HG02852 (cell line): ENCODE results near the gene RMI2.

Experiments used
- ATAC-seq: cut with Tn5 transposase; IDR thresholded peaks from one replicate; pipeline ENCODE4 v1.9.1; 2021; ENCODE audit warnings: mild to moderate bottlenecking, moderate library complexity; ENCODE audit not compliant: unreplicated experiment

Gene RMI2

GRCh38 chr16:11327277-11328171 is 17.7 kb upstream of the RMI2 start:
- ATAC-seq = peak; percentile 36

DNA sequence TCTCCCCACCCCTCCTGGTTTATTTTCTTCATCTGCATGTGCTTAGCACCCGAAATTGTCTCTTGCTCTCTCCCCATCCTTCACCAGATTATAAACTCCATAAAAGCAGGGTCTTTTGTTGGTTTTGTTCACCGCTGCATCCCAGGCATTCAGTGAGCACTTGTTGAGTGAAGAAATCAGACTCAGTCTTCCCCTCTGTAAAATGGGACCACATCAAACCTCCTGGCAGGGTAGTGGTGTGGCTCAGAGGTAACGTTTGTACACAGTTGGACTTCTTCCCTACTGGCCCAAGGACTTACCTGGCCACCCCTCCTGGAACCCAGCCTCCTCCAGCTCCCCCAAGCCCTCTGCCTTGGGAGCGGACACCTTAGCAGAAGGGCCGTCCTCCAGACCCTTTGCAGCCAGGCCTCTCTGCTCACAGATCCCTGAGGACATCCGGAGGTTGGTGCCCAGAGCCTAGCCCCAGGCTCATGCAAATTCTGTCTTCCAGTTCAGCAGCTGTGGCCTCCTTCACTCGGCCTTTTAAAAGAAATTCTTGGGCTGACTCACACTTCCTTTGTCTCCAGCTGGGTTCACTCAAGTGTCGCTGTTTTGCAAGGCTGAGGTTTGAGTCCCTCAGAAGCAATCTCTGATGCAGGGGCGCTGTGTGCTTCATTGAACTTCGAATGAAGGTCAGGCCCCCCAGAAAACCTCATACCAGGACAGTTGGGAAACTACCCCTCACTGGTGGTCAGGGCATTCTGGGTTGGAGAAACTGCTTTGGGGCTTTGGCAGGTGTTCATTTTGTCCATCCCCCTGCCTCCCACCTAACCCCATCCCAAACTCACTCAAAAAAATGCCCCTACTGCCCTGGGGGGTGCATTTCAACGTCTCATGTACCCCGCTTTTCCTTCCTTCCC is 16.8 kb upstream of the RMI2 start:
- peak; percentile 67 for ATAC-seq

DNA sequence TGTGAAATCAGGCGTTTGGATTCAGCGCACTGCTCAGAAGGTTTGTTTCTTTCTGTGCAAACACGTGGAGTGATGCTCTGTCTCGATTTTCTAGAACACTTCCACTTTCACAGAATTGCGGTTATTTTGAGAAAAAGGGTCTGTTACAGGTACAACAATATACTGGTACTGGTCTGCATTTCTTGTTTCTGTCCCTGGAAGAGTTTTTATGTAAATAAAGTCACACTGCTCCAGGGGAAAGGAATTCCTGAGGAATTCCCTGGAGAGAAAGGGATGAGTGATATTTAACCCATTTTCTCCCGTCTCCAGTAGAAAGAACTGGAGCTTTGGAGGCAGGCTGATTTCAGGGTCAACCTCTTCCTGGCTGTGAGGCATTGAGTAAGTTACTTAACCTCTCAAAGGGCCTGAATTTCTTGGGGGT is 16.2 kb upstream of the RMI2 start:
- peak; percentile 26 for ATAC-seq

GRCh38 chr16:11329891-11330290 is 15.4 kb upstream of the RMI2 start:
- no peak for ATAC-seq

GRCh38 chr16:11330526-11331237 is 14.6 kb upstream of the RMI2 start:
- no peak for ATAC-seq

- ATAC-seq = no peak
These were observed 13.3 kb upstream of the RMI2 start for GRCh38 chr16:11331967-11332366.

- no peak for ATAC-seq
These were observed 12.2 kb upstream of the RMI2 start for GRCh38 chr16:11333010-11333409.

DNA sequence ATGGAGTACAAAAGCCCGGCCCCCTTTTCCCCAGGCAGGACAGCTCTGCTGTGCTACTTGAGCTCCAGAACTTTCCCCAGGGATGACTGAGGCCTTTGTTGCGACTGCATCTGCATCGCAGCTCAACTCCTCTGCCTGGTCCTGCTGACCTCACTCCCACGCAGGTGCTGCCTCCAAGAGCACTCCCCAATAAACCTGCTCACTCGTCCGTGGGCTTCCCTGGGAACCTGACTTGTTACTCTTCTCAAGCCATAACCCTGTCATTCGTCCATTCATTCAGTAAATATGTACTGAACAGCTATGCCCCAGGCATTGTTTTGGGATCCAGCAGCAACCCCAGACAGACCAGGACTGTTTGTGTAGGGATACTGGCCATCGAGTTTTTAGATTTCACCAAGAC is 11.6 kb upstream of the RMI2 start:
- no peak for ATAC-seq

DNA sequence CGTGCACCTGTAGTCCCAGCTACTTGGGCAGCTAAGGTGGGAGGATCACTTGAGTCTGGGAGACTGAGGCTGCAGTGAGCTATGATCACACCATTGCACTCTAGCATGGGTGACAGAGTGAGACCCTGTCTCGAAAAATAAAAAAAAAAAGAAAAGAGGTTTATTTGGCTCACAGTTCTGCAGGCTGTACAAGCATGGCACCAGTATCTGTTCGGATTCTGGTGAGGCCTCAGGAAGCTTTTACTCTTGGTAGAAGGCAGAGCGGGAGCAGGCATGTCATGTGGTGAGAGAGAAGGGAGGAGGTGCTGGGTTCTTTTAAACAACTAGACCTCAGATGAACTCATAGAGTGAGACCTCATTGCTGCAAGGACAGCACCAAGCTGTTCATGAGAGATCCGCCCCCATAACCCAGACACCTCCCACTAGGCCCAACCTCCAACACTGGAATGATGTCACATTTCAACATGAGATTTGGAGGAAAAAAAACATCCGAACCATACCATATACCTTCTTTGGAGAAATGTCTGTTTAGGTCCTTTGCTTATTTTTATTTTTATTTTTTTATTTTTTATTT is 10.3 kb upstream of the RMI2 start:
- no peak for ATAC-seq

- ATAC-seq = no peak
These were observed 6.2 kb upstream of the RMI2 start for GRCh38 chr16:11339075-11339474.

- no peak for ATAC-seq
These were observed 4.5 kb upstream of the RMI2 start for GRCh38 chr16:11340710-11341109.

DNA sequence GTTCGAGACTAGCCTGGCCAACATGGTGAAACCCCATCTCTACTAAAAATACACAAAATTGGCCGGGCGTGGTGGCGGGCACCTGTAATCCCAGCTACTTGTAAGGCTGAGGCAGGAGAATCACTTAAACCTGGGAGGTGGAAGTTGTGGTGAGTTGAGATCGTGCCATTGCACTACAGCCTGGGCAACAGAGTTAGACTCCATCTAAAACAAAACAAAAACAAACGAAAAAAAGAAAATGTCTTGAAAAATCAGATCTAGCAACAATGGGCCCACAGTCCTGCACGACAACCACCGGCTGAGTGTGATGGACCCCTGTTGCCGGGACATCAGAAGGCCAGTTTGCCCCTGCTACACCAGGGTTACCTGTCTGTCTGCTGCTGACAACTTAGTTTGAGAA is 3.9 kb upstream of the RMI2 start:
- no peak for ATAC-seq

GRCh38 chr16:11342021-11342855 is 3.0 kb upstream of the RMI2 start:
- ATAC-seq = no peak

GRCh38 chr16:11346700-11347319 is 1.6 kb downstream of the RMI2 start:
- ATAC-seq = no peak

- no peak for ATAC-seq
These were observed 2.6 kb downstream of the RMI2 start for GRCh38 chr16:11347831-11348230.

DNA sequence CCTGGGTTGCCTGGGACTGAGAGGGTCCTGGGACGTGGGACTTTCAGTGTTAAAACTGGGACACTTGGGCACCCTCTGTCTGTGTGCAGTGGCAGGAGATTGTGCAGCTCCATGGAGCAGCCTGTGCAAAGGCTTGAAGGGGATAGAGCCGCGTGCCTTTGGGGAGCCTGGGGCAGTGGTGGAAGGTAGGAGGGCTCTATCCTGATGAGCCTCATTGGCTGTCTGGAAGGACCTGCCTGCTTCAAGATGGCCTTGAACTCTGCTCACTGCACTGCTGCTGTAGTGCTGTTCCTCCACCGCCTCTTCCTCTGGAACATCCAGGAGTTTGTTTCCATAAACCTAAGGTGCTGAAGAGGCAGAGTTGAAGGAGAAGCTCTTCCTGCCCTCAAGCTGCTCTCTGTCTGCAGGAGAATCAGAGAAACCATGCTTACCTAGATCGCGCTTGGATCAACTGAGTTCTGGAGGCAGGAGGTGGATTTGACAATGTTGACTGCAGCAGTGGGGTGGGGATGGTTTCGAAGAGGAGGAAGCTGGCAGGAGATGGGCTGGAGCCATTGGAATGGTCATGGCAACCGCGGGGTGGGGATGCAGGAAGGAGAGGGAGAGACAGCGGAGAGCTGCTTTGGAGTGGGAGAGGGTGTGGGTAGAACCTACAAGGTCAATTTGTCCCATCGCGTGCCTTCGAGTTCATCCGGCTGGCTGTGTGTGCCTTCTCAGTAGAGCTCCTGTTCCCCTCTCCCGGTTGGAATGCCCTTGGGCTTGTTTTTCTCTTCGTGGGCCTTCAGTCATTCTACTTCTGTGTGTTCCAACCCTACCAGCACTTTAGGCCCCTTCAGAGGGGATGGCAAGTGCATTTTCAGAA is 3.7 kb downstream of the RMI2 start:
- ATAC-seq = no peak

DNA sequence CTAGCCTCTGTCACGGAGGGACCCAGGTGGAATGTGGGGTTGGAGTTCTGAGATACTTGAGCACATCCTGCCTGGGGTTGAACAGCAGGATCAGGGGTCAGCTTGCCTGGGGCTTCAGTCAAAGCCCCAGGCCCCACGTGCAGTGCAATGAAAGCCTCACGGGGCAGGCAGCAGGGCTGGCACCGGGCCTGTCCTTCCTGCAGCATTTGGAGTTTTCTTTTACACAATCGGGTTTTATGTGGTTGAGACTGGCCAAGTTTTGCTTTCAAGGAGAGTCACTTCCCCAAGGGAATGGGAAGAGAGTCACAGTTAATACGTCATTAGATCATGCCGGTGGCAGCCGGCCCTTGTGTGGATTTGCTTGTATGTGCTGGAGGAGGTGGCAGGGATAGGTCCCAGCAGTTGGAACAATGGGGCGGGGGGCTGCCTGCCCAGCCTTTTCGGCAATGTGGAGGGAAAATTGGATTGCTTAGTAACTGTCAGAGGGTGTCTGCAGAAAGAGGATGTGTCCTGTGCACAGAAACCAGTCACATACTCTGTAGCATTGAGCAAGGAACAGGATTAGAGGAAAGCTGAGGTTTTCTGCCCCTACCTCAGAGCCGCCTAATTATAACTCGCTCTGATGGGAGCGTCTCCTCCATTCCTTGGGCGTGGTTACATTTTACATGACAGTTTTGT is 4.5 kb downstream of the RMI2 start:
- no peak for ATAC-seq

DNA sequence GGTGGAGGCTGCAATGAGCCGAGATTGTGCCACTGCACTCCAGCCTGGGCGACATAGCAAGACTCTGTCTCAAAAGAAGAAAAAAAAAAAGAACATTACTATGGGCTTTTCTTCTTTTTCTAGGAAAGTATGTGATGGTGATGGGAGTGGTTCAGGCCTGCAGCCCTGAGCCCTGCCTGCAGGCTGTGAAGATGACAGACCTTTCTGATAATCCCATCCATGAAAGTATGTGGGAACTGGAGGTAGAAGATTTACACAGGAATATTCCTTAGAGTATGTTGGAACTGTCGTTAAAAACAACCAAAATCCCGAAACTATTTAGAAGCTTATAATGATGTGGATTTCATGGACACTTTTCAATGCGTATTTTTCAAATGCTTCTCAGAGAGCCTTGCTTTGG is 5.3 kb downstream of the RMI2 start:
- ATAC-seq = no peak
